Measurements from ENCODE around the gene TTC1.

- TF ChIP-seq, protein P1, sequence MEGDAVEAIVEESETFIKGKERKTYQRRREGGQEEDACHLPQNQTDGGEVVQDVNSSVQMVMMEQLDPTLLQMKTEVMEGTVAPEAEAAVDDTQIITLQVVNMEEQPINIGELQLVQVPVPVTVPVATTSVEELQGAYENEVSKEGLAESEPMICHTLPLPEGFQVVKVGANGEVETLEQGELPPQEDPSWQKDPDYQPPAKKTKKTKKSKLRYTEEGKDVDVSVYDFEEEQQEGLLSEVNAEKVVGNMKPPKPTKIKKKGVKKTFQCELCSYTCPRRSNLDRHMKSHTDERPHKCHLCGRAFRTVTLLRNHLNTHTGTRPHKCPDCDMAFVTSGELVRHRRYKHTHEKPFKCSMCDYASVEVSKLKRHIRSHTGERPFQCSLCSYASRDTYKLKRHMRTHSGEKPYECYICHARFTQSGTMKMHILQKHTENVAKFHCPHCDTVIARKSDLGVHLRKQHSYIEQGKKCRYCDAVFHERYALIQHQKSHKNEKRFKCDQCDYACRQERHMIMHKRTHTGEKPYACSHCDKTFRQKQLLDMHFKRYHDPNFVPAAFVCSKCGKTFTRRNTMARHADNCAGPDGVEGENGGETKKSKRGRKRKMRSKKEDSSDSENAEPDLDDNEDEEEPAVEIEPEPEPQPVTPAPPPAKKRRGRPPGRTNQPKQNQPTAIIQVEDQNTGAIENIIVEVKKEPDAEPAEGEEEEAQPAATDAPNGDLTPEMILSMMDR (IDR thresholded peaks at IDR 0.05): no peak
- TF ChIP-seq POLR2A (IDR thresholded peaks at IDR 0.05): no peak
These were observed 68.1 kb downstream of the TTC1 start for GRCh38 chr5:160076997-160077396.
